ENCODE data around the gene BLOC1S3.

BLOC1S3 gene

DNA sequence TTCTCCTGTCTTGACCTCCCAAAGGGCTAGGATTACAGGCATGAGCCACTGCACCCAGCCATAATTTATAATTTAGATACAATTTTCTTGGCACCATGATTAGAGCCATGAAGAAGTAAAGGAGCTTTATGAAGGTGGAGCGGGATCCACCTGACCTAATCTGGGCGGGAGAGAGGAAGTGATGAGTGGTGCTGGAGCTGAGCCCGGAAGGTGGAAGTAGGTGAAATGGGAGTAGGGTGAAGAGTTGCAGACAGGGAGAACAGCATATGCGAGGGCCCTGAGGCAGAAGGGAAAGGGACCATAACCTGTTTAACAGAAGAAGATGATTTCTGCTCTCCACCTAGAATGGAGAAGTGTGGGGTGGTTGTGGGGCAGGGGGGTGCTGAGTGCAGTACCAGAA lies 4.2 kb downstream of the BLOC1S3 start:
- DNase-seq = no peak

DNA sequence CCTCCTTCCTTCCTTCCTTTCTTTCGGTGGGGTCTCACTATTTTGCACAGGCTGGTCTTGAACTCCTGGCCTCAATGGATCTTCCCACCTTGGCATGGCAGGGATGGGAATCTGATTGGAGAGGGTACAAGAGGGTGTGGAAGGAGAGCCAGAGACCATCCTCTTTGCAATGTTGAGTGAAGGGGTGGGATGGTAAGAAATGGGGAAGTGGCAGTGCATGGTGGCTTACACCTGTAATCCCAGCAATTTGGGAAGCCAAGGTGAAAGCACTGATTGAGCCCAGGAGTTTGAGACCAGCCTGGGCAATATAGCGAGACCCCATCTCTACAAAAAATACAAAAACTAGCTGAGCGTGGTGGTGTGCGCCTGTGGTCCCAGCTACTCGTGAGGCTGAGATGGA lies 5.5 kb downstream of the BLOC1S3 start:
- no peak for DNase-seq

DNA sequence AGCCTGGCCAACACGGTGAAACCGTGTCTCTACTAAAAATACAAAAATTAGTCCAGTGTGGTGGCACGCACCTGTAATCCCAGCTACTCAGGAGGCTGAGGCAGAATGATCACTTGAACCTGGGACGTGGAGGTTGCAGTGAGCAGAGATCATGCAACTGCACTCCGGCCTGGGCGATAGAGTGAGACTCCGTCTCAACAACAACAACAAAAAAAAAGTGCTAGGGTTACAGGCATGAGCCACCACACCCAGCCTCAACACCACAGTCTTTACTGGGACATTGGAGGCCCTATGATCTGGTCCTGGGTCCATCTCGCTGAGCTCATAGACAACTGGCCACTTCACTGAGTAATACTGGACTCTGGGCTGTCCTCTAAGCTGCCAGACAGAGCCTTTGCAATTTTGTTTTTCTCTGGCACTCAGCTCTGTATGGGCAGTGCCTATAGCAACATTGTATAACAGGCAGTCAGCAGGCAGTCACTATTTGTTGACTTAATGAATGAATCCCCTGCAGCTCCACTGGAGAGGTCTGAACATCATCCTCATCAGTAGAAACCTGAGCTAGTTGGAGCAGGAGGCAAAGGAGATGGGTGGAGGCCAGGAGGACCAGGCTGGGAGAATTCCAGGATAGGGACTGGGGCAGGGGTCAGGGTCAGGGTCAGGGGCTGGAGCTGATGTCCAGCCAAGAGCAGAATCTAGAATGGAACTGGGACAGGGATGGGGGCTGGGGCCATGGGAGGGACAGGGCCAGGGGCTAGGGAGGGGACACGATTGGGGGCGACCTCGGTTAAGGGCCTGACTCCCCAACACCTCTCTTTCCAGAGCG lies 8.1 kb downstream of the BLOC1S3 start:
- no peak for DNase-seq

DNA sequence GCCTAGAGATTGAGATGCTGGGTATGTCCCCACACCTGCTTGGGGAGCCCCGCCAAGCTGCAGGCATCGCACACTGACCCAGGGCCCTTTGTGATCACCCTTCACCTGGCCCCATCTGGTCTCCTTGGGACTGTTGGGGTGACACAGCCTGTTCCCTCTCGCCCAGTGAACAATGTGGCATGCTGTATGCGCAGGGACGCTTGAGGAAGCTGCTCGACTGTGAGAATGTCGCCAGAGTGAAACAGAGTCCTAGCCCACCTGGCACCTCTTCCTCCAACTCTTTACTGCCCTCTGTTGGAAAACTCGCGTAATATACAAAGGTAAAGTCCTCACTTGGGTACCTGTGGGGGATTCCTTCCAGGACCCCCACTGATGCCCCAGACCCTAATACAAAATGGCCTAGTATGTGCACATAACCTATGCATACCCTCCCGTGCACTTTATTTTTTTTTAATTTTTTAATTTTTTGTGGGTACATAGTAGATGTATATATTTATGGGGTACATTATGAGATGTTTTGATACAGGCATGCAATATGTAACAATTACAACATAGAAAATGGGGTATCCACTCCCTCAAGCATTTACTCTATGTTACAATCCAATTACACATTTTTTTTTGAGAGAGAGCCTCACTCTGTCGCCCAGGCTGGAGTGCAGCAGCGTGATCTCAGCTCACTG lies 9.0 kb downstream of the BLOC1S3 start:
- no peak for DNase-seq

DNA sequence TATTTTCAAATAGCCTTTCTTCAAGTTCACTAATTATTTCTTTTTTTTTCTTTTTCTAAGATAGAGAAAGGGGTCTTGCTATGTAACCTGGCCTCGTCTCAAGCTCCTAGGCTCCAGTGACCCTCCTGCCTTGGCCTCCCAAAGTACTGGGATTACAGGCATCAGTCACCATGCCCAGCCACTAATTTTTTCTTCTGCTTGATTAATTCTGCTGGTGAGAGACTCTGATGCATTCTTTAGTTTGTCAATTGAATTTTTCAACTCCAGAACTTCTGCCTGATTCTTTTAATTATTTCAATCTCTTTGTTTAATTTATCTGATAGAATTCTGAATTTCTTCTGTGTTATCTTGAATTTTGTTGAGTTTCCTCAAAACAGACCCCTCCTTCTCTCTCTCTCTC lies 11.4 kb downstream of the BLOC1S3 start:
- no peak for DNase-seq

DNA sequence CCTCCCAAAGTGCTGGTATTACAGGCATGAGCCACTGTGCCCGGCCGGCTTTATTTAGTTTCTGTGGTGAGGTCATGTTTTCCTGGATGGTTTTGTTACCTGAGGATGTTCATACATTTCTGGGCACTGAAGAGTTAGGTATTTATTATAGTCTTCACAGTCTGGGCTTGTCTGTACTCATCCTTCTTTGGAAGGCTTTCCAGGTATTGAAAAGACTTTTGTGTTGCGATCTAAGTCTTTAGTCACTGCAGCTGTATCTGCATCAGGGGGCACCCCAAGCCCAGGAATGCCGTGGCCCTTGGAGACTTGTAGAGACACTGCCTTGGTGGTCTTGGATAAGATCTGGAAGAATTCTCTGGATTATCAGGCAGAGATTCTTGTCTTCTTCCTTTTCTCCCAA lies 12.8 kb downstream of the BLOC1S3 start:
- no peak for DNase-seq

DNA sequence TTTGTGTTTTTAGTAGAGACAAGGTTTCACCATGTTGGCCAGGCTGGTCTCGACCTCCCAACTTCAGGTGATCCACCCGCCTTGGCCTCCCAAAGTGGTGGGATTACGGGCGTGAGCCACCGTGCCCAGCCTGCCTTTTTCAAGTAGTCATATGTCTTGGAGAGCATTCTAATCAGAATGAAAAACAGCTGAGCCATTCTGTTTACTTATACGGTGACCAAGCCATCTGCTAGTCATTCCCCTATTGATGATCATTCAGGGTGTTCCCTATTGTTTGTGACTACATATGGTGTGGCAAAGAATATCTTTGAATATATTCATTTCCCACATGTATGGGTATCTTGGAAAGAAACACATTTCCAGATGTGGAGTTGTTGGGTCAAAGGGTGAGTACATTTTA lies 17.2 kb downstream of the BLOC1S3 start:
- DNase-seq = no peak

DNA sequence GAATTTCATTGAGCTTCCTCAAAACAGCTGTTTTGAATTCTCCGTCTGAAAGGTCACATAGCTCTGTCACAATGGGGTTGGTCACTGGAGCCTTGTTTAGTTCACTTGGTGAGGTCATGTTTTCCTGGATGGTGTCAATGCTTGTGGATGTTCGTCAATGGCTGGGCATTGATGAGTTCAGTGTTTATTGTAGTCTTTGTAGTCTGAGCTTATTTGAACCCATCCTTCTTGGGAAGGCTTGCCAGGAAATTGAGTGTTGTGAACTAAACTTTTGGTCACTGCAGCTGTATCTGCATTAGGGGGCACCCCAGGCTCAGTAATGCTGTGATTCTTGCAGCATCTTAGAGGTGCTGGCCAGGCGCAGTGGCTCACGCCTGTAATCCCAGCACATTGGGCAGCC lies 22.0 kb downstream of the BLOC1S3 start:
- peak; percentile 38 for DNase-seq

DNA sequence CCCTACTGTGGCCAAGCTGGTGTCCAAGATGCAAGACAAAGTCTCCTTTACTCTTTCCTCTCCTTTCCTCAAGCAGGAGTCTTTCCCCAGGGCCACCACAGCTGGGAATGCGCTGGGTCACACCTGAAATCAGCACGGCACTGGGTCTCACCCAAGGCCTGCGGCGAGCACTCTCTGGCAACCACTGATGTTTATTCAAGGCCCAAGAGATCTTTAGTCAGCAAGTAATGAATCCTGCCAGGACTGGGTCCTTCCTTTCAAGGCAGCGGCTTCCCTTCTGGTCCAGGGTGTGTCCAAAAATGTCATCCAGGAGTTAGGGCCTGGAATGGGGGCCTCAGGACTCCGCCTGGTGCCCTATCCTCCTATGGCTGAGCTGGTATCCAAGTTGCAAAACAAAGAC lies 24.1 kb downstream of the BLOC1S3 start:
- DNase-seq = no peak

DNA sequence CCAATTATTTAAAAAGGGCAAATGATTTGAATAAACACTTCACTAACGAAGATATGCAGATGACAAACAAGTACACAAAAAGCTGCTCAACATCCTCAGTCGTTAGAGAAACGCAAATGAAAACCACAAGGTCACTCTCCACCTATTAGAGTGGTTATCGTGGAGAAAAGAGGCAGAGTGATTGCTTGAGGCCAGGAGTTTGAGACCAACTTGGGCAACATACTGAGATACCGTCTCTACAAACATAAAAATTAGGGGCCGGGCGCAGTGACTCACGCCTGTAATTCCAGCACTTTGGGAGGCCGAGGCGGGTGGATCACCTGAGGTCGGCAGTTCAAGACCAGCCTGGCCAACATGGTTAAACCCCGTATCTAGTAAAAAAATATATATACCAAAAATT lies 27.2 kb downstream of the BLOC1S3 start:
- no peak for DNase-seq

DNA sequence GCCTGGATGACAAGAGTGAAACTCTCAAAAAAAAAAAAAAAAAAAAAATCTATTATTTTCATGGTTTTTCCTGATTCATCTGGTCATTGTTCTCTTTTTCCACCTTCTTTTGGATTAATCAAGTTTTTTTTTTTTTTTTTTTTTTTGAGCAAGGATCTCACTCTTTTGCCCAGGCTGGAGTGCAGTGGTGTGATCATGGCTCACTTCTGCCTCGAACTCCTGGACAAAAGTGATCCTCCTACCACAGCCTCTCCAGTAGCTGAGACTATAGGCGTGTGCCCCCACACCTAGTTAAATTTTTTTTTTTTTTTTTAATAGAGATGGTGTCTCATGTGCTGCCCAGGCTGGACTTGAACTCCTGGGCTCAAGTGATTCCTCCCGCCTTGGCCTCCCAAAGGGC lies 27.7 kb downstream of the BLOC1S3 start:
- DNase-seq = no peak

DNA sequence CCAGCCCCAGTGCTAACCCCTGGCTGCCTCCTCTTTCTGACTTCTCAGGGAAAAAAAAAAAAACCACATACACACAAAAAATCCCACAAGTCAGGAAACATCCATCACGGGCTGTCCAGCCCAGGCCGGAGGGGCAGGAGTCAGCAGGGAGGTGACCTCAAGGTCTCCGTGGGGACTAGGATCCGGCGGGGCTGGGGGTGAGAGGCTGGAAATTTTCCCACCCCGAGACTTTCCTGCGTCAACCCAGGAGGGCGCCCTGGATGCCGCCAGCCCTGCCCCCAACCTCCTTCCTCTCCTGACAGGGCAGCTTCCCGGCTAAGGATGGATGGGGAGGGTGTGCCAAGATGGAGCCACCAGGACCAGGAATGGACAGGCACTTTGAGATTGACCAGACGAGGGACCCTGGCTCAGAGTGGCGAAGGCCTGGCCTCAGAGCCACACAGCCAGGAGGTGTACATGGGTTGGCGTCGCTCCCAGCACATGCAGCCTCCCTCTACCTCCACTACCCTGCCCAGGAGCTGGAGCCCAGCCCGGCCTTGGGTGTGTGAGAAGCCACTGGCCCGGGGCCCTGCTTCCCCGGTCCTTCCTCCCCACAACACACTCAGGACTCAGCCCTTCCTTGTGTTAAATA lies 33.3 kb downstream of the BLOC1S3 start:
- no peak for DNase-seq

DNA sequence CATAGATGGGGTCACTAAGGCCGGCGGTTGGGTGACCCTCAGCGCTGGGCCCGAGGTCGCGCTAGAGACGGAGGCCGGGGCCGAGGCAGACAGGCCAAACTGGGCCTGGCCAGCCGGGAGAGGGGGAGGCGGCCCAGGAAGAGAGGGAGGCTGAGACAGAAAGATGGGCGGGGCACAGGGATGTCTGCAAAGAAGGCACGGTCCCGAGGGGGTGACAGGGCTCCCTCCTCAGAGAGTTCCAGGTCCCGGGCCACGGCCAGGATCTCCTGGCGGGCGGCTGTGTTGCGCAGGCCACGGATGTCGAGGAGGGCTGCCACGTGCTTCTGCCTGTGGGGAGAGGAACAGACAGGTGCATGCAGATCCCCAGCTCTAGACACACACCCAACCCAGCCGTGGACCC lies 34.4 kb downstream of the BLOC1S3 start:
- DNase-seq = no peak

DNA sequence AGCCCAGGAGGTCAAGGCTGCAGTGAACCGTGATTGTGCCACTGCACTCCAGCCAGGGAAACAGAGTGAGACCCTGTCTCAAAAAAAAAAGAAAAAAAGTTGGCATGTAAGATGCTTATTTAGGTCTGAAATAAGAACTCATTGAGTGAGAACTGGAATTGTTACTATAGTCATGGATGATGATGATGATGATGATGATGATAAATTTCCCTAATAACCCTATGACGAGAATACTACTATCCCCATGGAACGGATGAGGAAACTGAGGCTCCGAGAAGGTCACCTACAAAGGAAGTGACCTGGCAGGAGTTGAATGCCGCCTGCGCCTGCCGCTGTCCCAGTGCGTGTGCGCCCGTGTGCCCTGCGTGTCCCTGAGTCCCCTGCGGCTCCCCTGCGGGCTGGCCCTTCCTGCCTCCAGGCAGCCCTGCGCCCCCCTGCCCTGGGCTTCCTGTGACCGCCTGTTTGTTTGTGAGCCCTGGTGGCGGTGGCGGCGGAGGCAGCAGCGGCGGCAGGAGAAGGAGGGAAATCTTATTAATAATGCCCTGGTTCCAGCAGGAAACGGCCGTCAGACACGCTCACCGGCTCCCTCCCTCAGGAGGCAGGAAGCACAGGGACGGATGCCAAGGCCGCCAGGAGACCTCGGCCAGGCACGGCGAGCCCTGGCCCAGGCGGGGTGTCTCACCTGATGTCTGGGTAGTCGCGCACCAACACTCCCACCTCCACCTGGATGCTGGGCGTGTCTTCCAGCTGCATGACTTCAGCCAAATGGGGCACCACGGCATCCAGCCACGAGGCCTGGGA lies 37.0 kb downstream of the BLOC1S3 start:
- DNase-seq = no peak

DNA sequence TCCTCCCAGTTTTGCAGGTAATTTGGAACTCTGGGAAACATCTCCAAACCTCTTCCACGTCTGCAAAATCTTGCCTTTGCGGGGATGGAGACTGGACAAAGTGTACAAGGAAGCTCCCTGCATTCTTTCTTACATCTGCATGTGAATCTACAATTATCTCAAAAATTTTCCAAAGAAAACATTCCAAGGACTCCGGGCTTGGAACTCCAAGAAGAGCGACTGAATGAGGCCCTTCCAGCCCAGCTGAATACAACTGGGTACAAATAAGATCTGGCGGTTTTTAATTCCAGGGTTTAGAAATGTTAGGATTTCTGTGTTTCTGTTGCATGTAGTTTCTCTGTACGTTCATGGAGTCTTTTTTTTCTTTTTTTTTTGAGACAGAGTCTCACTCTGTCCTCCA lies 38.1 kb downstream of the BLOC1S3 start:
- peak; percentile 12 for DNase-seq

DNA sequence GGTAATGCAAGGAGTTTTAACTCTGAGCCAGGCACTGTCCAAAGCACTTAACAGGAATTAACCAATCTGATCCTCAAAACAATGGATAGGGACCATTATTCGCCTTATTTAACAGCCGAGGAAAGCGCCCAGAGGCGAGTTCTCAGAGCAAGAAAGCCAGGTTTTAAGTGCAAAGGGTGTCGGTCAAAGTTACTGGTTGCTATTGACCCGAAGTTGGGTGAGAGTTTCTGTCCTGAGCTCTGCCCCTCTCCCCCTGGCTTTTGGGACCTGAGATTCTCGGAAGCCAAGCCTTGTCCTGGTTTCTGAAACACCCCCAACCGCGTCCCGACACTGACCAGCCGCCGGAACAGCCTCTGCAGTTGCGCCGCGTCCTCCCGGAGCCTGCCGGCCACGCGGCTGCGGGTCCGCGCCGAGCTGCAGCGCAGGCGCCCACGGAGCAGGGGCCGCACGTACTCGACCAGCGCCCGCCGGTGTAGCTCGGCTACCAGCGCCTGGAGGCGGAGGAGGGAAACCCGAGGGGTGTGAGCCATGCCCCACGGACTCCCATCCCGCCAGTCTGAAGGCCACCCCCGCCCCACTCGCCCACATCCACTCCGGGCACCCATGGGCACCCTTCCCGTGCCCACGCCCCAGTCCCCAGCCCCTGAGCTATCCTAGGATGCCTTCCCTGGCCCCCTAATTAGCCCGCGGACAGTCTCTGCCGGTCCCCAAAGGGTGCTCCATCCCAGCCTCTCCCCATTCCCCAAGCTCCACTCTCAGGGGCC lies 38.8 kb downstream of the BLOC1S3 start:
- no peak for DNase-seq

DNA sequence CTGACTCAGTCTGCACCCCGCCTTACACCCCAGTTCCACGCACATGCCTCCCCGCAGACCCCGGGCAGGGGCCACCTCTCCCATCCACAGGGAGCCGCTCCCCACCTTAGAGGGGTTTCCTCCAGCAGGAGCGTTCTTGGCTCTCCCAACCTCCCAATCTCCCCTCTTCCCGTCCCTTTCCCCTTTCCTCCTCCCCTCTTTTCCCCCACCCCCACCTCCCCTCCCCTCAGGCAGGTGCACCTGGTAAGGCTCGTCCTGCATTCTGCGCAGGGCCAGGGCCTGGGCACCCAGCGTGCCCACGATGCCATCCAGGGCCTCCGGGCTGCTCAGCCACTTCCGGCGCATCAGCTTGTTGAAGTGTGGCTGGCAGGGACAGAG lies 39.4 kb downstream of the BLOC1S3 start:
- DNase-seq = no peak

DNA sequence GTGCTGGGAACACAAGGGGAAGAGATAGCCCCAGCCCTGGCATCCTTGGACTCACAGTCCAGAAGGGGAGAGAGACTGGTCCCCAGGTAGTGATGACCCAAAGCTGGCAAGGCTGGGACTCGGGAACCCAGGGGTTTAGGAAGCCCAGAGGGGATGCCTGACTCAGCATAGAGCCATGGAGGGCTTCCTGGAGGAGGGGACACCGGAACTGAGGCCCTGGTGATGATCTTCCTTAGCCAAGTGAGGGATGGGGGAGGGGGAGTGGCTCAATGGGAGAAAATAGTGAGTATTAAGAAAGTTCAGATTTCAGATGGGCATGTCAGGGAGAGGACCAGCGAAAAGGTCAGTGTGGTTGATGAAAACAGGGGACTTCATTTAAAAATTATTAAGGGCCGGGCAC lies 39.8 kb downstream of the BLOC1S3 start:
- DNase-seq = no peak

DNA sequence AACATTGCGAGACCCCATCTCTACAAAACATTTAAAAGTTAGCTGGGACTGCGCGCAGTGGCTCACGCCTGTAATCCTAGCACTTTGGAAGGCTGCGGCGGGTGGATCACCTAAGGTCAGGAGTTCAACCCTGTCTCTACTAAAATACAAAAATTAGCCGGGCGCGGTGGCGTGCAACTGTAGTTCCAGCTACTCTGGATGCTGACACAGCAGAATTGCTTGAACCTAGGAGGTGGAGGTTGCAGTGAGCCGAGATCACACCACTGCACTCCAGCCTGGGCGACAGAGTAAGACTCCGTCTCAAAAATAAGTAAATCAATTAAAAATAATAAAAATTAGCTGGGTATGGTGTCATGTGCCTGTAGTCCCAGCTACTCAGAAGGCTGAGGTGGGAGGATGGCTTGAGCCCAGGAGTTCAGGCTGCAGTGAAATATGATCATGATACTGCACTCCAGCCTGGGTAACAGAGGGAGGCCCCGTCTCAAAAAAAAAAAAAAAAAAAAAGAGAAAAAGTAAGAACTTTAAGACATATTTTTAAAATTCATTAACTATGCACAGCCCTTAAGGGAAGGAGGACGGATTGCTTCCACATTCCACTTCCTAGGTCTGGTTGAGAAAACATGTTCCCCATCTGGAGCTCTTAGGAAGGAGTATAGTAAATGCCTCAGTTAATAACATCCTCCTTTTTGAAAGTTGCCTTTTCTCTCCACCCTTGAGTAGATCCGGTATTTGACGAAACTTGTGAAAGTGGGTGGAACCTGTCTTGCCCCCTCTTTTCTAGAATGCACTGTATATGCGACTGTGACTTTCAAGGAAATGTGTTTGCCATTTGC lies 40.5 kb downstream of the BLOC1S3 start:
- DNase-seq = no peak

DNA sequence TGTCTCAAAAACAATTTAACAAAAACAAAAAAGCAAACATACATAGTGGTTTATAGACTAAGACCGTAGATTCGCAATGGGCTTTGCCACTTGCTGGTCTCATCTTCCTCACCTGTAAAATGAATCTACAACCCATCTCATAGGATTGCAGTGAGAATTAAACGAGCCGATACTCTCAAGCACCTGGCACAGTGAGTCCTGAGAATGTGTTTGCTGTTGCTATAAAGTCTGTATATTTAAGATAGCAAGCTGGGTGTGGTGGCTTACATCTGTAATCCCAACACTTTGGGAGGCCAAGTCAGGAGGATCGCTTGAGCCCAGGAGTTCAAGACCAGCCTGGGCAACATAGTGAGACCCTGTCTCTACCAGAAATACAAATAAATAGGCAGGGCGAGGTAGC lies 44.1 kb downstream of the BLOC1S3 start:
- no peak for DNase-seq

DNA sequence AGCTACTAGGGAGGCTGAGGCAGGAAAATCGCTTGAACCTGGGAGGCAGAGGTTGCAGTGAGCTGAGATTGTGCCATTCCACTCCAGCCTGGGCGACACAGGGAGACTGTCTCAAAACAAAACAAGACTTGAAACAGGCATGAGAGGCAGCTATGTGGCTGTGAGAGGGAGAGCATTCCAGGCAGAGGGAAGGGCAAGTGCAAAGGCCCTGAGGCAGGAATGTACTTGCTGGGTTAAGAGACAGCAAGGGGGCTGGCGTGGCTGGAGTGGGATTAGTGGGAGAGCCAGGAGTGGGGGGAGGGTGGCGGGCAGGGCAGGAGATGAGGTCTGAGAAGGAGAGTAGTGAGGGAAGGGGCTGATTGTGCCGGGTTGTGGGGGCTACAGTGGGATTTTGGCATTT lies 45.3 kb downstream of the BLOC1S3 start:
- no peak for DNase-seq

Measured in fibroblast of skin of abdomen (primary cell).